Measurements from ENCODE around the gene SDC4. TPM values are rescaled to one million over a fixed set of nuclear protein-coding genes. Genes with fewer than 3 reads are reported as not detected.

Gene SDC4
- total and polyA plus RNA-seq, 9 of the 15 experiments (the other 6 are each of a cell fraction or from before 2014, with no cell fraction given): 2.1 to 10.7 (median 6.3) TPM

GRCh38 chr20:45373353-45374100 is 25.3 kb upstream of the SDC4 start (continued):
- peak; percentile 91 for TF ChIP-seq REST (IDR thresholded peaks at IDR 0.05; ENCODE audit: borderline replicate concordance)
- TF ChIP-seq REST (CRISPR knock-in tag; IDR thresholded peaks at IDR 0.05; ENCODE audit: low read depth): no peak
- peak; percentile 93 for TF ChIP-seq MEIS2 (IDR thresholded peaks at IDR 0.05; ENCODE audit: partially characterized antibody)
- TF ChIP-seq ELF4 (CRISPR knock-in tag; IDR thresholded peaks at IDR 0.05): peak; percentile 81; the same call in 1 of the 2 replicates
- no peak for TF ChIP-seq ZNF282 (CRISPR knock-in tag; IDR thresholded peaks at IDR 0.05)
- TF ChIP-seq SRF (CRISPR knock-in tag; IDR thresholded peaks at IDR 0.05): peak in 1 of 2 experiments; percentile 13; a peak in 1 of 4 replicates
- TF ChIP-seq NFRKB (IDR thresholded peaks at IDR 0.05; ENCODE audit: low read depth): peak; percentile 59; the same call in 1 of the 2 replicates
- TF ChIP-seq CHD2 (IDR thresholded peaks at IDR 0.05; ENCODE audit: low read depth, low read length): 0 out of 2 replicates have a peak, but pooled peaks have one; percentile 25
- no peak for TF ChIP-seq BCL6 (CRISPR knock-in tag; IDR thresholded peaks at IDR 0.05)
- peak; percentile 78 for TF ChIP-seq MYC (IDR thresholded peaks at IDR 0.05; ENCODE audit: low read depth, low read length)
- no peak for TF ChIP-seq MYC (CRISPR knock-in tag; IDR thresholded peaks at IDR 0.05; ENCODE audit: borderline replicate concordance, low read depth)
- peak; percentile 13; the same call in 1 of the 2 replicates for TF ChIP-seq TRIM28 (IDR thresholded peaks at IDR 0.05)
- peak; percentile 23; the same call in 1 of the 2 replicates for TF ChIP-seq NR2C1 (IDR thresholded peaks at IDR 0.05)
- TF ChIP-seq NR2C1 (tag; IDR thresholded peaks at IDR 0.05): peak; percentile 37
- peak; percentile 73 for TF ChIP-seq ZBTB33 (CRISPR knock-in tag; IDR thresholded peaks at IDR 0.05)
- peak; percentile 95 to 97 (median 95) for TF ChIP-seq CTCF (IDR thresholded peaks at IDR 0.05 in 2 of 3, conservative IDR thresholded peaks at IDR 0.05 in 1 of 3; ENCODE audit: insufficient read depth in 2 of 3, low read depth in 1 of 3, low read length in 3 of 3)

Measured in K562 (cell line).